ENCODE data around the gene GCN1. TPM values are rescaled to one million over a fixed set of nuclear protein-coding genes. Genes with fewer than 3 reads are reported as not detected.
A peak's percentile ranks its signal among the peaks of the same experiment; 100 is the strongest.

Gene GCN1
- total RNA-seq, 1 donor from 2014 or later = 123 TPM

DNA sequence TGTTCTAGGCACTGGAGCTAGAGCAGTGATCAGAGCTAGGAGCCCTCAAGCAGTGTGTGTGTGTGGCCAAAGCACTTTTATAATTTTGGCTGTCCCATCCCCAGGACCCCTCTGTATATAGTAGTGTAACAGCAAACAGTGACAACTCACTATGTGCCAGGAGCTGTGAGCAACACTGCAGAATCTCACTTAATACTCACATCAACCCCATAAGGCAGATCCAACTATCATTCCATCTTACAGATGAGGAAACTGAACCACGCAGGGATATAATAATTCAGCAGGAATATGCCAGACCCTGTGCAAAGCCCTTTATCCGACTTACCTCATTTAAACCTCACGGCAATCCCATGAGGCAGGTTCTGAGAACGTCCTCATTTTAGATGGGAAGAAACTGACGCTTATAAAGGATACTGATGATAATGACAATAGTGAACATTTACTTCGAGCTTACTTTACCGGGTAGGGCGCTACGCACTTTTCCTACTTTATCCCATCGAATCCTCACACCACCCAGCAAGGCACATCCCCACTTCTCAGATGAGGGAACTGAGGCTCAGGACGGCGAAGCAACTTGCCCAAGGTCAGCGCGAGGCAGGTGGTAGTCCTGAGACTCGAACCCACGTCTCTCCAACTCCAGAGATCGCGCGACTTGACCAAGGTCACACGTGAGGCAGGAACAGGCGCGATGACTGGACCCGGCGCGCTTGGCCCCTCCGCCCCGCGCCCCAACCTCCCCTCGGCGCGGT lies 78.6 kb downstream of the GCN1 start:
- H3K36me3 ChIP-seq (ENCODE audit: insufficient read depth, low read length) = no peaks in the 10 kb centered on the region
- TF ChIP-seq EZH2 (IDR thresholded peaks at IDR 0.05; ENCODE audit: insufficient read depth, low read length) = no peak
- TF ChIP-seq, protein P1, sequence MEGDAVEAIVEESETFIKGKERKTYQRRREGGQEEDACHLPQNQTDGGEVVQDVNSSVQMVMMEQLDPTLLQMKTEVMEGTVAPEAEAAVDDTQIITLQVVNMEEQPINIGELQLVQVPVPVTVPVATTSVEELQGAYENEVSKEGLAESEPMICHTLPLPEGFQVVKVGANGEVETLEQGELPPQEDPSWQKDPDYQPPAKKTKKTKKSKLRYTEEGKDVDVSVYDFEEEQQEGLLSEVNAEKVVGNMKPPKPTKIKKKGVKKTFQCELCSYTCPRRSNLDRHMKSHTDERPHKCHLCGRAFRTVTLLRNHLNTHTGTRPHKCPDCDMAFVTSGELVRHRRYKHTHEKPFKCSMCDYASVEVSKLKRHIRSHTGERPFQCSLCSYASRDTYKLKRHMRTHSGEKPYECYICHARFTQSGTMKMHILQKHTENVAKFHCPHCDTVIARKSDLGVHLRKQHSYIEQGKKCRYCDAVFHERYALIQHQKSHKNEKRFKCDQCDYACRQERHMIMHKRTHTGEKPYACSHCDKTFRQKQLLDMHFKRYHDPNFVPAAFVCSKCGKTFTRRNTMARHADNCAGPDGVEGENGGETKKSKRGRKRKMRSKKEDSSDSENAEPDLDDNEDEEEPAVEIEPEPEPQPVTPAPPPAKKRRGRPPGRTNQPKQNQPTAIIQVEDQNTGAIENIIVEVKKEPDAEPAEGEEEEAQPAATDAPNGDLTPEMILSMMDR (IDR thresholded peaks at IDR 0.05; ENCODE audit: insufficient read depth, low read depth, low read length) = no peak
- peak overlapping the region; percentile 96 for H3K27ac Mint-ChIP-seq (ENCODE audit: unreplicated experiment)
- peaks cover 26% of the 10 kb centered on the region for H3K4me1 ChIP-seq (ENCODE audit: insufficient read depth, low read length)
- H3K79me2 ChIP-seq (ENCODE audit: insufficient read depth, low read length) = peaks cover 71% of the 10 kb centered on the region
- peak overlapping the region; percentile 60 for H3K27ac ChIP-seq (ENCODE audit: low read depth, low read length)
- peaks cover 64% of the 10 kb centered on the region for H4K20me1 ChIP-seq (ENCODE audit: insufficient read depth, low read length)
- H3K4me2 ChIP-seq (ENCODE audit: low read length) = peak overlapping the region; percentile 99
- H3K9ac ChIP-seq (ENCODE audit: low read length) = peak overlapping the region; percentile 92
- H2AFZ ChIP-seq (ENCODE audit: low read depth, low read length) = peak overlapping the region; percentile 62
- FAIRE-seq (no peak), DNase-seq (ENCODE audit: low read depth) (no peak)
- H3K4me3 ChIP-seq (ENCODE audit: insufficient read depth, low read depth, low read length) = peak overlapping the region; percentile 98
- no peaks in the 10 kb centered on the region for H3K9me3 ChIP-seq (ENCODE audit: insufficient read depth, low read depth, low read length)
- H3K9me3 Mint-ChIP-seq (ENCODE audit: unreplicated experiment) = no peaks in the 10 kb centered on the region
- no peaks in the 10 kb centered on the region for H3K27me3 ChIP-seq (ENCODE audit: insufficient read depth, low read length)
- H3K27me3 Mint-ChIP-seq (ENCODE audit: low read depth, unreplicated experiment) = no peaks in the 10 kb centered on the region
- peaks cover 11% of the 10 kb centered on the region for H3K36me3 Mint-ChIP-seq (ENCODE audit: low read depth, unreplicated experiment)
- H3K4me1 Mint-ChIP-seq (ENCODE audit: low read depth, unreplicated experiment) = peaks cover 31% of the 10 kb centered on the region
- H3K4me3 Mint-ChIP-seq (ENCODE audit: unreplicated experiment) = peak overlapping the region; percentile 97

DNA sequence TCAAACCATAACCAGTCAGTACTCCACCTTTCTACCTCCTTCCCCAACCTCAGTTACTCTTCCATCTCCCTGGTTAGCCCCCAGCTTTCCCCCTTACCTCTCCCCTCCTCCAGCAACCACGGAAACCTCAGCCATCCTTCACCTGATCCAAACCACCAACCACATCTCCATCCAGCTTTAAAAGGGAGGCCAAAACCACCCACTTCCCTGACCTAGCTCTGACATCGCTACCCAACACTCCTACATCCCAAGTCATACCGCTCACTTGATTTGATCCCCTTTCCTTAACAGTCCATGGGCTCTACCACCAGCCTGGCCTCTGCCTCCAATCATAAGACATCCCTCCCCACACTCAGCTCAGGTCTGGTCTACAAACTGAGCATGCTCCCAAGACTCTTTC lies 79.4 kb downstream of the GCN1 start:
- H3K79me2 ChIP-seq (ENCODE audit: insufficient read depth, low read length) = peaks cover 79% of the 10 kb centered on the region
- Mint-ChIP-seq H3K9me3 (ENCODE audit: unreplicated experiment) (no peaks in the 10 kb centered on the region), H3K27ac (ENCODE audit: unreplicated experiment) (peak overlapping the region; percentile 30), H3K27me3 (ENCODE audit: low read depth, unreplicated experiment) (no peaks in the 10 kb centered on the region), H3K36me3 (ENCODE audit: low read depth, unreplicated experiment) (peaks cover 11% of the 10 kb centered on the region), H3K4me3 (ENCODE audit: unreplicated experiment) (peak overlapping the region; percentile 97), H3K4me1 (ENCODE audit: low read depth, unreplicated experiment) (peaks cover 29% of the 10 kb centered on the region)
- DNase-seq (ENCODE audit: low read depth) = peak; percentile 47
- H3K27ac ChIP-seq (ENCODE audit: low read depth, low read length) = no peak overlapping the region
- peaks cover 72% of the 10 kb centered on the region for H4K20me1 ChIP-seq (ENCODE audit: insufficient read depth, low read length)
- TF ChIP-seq EZH2 (IDR thresholded peaks at IDR 0.05; ENCODE audit: insufficient read depth, low read length) = no peak
- TF ChIP-seq, protein P1 (IDR thresholded peaks at IDR 0.05; ENCODE audit: insufficient read depth, low read depth, low read length) = no peak
- peak overlapping the region; percentile 99 for H3K4me2 ChIP-seq (ENCODE audit: low read length)
- H3K36me3 ChIP-seq (ENCODE audit: insufficient read depth, low read length) = no peaks in the 10 kb centered on the region
- no peak overlapping the region for H2AFZ ChIP-seq (ENCODE audit: low read depth, low read length)
- peaks cover 26% of the 10 kb centered on the region for H3K4me1 ChIP-seq (ENCODE audit: insufficient read depth, low read length)
- H3K9me3 ChIP-seq (ENCODE audit: insufficient read depth, low read depth, low read length) = no peaks in the 10 kb centered on the region
- H3K27me3 ChIP-seq (ENCODE audit: insufficient read depth, low read length) = no peaks in the 10 kb centered on the region
- peak overlapping the region; percentile 98 for H3K4me3 ChIP-seq (ENCODE audit: insufficient read depth, low read depth, low read length)
- FAIRE-seq = no peak
- peak overlapping the region; percentile 92 for H3K9ac ChIP-seq (ENCODE audit: low read length)
